Temporal lobe (tissue), 1 donor: ENCODE data around the gene C20orf141. TPM values are rescaled to one million over a fixed set of nuclear protein-coding genes. Genes with fewer than 3 reads are reported as not detected.

ENCODE experiments used
- total RNA-seq: library from RNA; depleted of rRNA; stranded (reverse); fragments of >200 nt; gene quantifications from one replicate; pipeline ENCODE4 v1.2.3, GENCODE V29; 2014

C20orf141 gene
- total RNA-seq, 1 donor from 2014 or later = not detected

Other genes starting within 250 kb of the C20orf141 start
- gene NOP56, start 162.4 kb upstream of the C20orf141 start, total RNA-seq = 93.7 TPM
- 62.2 TPM for gene IDH3B, start 150.8 kb upstream of the C20orf141 start, total RNA-seq
- gene EBF4, start 122.2 kb upstream of the C20orf141 start, total RNA-seq = 10.6 TPM
- gene CPXM1, start 14.4 kb upstream of the C20orf141 start, total RNA-seq = 10.1 TPM
- not detected for gene TMEM239, start 1.4 kb downstream of the C20orf141 start, total RNA-seq
- gene PCED1A, start 25.7 kb downstream of the C20orf141 start, total RNA-seq = 17.2 TPM
- 48.9 TPM for gene VPS16, start 25.8 kb downstream of the C20orf141 start, total RNA-seq
- gene PTPRA, start 58.5 kb downstream of the C20orf141 start, total RNA-seq = 90.0 TPM
- not detected for gene GNRH2, start 228.6 kb downstream of the C20orf141 start, total RNA-seq
- gene MRPS26, start 231.1 kb downstream of the C20orf141 start, total RNA-seq = 24.3 TPM